Measurements from ENCODE around the gene VPS9D1.

VPS9D1 gene

DNA sequence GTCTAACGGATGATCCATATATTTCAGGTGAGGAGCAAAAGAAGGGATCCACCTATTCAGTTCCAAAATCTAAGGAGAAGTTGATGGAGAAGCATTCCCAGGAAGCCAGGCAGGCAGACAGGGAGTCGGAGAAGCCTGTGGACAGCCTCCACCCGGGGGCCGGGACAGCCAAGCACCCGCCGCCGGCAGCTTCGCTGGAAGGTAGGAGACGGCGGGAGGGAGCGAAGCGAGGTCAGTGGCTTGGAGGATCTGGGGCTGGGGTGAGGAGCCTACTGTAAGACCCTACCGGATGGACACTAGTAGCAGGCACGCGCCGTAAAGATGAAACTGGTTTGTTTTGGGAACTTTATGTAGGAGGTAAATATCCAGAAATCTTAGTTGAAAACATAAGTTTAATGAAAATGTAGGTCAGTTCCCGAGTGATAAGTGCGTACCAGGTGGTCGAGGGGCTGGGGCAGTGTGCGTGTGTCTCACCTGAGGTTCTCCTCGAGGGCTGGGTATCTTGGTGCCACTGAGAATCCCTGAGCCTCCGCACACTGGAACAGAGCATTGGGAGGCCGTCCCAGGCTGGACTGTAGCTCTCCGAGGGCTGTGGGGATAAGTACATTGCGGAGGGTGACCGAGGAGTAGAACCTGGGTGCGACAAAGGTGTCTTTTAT lies 62.3 kb downstream of the VPS9D1 start:
- DNase-seq: peak; percentile 15

DNA sequence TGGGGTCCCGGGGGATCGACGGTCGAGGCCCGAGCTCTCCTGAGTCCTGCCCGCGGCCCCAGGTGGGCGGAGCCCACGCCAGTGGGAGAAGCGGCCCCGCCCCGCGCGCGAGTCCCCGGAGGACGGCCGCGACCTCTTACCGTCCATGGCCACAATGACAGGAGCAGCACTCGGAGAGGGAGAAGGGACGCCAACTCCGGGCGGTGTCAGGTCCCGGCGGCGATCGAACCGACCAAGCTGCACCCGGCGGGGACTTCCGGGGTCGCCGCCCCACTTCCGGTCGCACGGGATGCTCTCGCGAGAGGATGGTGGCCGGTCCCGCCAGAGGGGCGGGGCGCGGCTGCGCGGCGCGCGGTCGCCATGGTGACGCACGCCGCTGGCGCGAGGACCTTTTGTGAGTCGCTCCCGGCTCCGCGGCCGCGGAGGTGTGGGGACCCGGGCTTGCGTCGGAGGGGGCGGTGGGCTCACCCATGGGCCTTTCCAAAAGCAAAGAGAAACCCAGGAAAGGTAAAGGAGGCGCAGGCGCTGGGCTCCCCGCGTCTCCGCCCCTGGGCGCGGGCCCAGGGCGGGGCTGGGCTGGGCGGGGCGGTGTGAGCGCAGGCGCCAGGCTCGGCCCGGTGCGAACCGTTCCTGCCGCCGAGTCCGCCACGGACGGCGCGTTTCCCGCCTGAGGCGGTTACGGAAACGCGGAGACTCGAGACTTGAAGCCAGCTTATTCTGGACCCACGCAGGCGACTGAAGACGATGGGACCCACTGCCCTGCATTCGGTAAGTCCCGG lies 63.1 kb downstream of the VPS9D1 start, which contains the start of the genes CHMP1A and SPATA33:
Gene CHMP1A, minus strand, starts transcription at position 267 of the 779 bp plus-strand sequence. Its CDS starts 120 bp downstream, at position 147.
Gene SPATA33, plus strand, starts transcription at position 395 of the 779 bp plus-strand sequence. Its CDS starts 76 bp downstream, at position 471.
- DNase-seq: peak; percentile 93
